Stimulated activated memory B cell treated with anti-CD40 and anti-IgM and Interleukin-4, amounts not matched to agents 10 μg/mL and 1 μg/mL and 100 μg/mL, for 72 hours (primary cell): ENCODE results near the gene VAMP3.
"Not testable (repeated sequence)": the region's sequence is repeated elsewhere in the genome, so short reads cannot be mapped to it uniquely, and the experiment has no call there.

Experiments used
- ATAC-seq: fragments of 150-1000 bp; cut with Tn5 transposase; 2 replicates; pipeline ENCODE4 v1.10.0; 2021
- H3K27ac Mint-ChIP-seq: one replicate; pipeline ENCODE4 v1.8.0; 2022; ENCODE audit warnings: mild to moderate bottlenecking, mixed read lengths
- H3K27me3 Mint-ChIP-seq: one replicate; pipeline ENCODE4 v1.8.0; 2022; ENCODE audit warnings: mixed read lengths
- H3K36me3 Mint-ChIP-seq: one replicate; pipeline ENCODE4 v1.8.0; 2022; ENCODE audit warnings: mixed read lengths
- H3K4me1 Mint-ChIP-seq: one replicate; pipeline ENCODE4 v1.8.0; 2022; ENCODE audit warnings: mixed read lengths
- H3K4me3 Mint-ChIP-seq: one replicate; pipeline ENCODE4 v1.8.0; 2022; ENCODE audit warnings: mild to moderate bottlenecking, moderate library complexity, mixed read lengths
- H3K9me3 Mint-ChIP-seq: one replicate; pipeline ENCODE4 v1.8.0; 2022; ENCODE audit warnings: mixed read lengths

VAMP3 gene

DNA sequence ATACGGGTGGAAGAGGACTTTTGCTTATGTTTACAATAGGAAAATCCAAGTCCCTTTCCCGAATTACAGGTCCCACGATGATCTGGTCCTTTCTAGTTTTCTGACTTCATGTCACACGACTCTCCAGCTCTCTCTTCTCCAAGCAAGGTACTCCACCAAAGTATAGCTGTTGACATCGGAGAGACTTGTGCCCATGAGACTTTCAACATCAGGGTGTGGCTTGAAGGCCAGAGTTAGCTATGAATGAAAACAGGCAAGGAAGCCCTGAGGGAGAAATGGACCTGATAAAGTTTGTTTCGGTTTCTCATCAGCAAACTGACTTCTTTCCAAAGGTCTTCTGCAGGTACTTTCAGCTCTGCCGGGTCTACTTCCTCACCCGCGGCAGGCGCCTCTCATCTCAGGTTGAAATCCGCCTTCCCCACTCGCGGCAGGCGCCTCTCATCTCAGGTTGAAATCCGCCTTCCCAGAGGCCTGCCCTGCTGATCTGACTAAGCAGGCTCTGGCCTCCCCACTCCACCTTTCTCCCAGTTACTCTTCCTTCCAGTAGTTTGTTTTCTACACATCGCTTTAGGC is 10.9 kb downstream of the VAMP3 start:
- peaks cover 19% of the 10 kb centered on the region for H3K36me3 Mint-ChIP-seq
- H3K27me3 Mint-ChIP-seq = no peaks in the 10 kb centered on the region
- H3K4me3 Mint-ChIP-seq = peak overlapping the region; percentile 30
- H3K27ac Mint-ChIP-seq = peak overlapping the region; percentile 48
- no peak for ATAC-seq
- no peaks in the 10 kb centered on the region for H3K9me3 Mint-ChIP-seq
- peaks cover 21% of the 10 kb centered on the region for H3K4me1 Mint-ChIP-seq

- peaks cover 20% of the 10 kb centered on the region for H3K36me3 Mint-ChIP-seq
- no peak overlapping the region for H3K27ac Mint-ChIP-seq
- no peaks in the 10 kb centered on the region for H3K27me3 Mint-ChIP-seq
- ATAC-seq = peak; percentile 17
- peaks cover 21% of the 10 kb centered on the region for H3K4me1 Mint-ChIP-seq
- no peaks in the 10 kb centered on the region for H3K9me3 Mint-ChIP-seq
- peak overlapping the region; percentile 80 for H3K4me3 Mint-ChIP-seq
Measured at GRCh38 chr1:7783178-7783711, 12.1 kb downstream of the VAMP3 start.

DNA sequence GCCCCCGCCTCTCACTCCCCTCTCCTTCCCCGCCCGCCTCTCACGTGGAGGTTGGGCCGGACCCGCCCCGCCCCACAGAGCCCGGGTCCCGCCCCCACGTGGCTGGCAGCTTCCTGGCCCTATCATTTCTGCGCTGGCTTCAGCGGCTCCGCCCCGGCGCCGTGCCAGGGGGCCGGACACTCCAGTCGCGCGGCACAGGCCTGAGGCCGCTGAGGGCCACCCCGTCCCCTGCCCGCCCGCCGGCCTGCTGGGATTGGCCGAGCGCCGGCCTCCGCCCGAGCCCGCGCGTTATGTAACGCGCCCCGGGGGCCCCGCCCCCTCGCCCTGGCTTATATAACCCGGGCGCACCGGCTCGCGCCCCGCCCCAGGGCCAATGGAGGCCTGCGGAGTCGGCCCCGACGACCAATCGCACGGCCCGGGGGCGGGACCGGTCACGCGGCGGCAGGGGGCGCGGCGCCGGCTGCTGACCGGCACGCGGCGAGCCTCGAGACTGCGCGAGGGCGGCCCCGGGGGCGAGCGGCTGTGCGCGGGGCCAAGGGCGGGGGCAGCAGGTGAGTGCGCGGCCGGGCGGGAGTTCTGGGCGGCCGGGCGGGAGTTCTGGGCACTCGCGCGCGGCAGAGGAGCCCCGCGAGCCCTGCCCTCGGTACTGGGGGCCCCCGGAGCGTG is 12.9 kb downstream of the VAMP3 start, which contains the start of gene PER3:
TSS of gene PER3 (plus strand) at position 466 of the 666 bp plus-strand sequence. CDS start 587 bp downstream, outside the sequence.
- H3K9me3 Mint-ChIP-seq = no peaks in the 10 kb centered on the region
- H3K4me1 Mint-ChIP-seq = peaks cover 21% of the 10 kb centered on the region
- H3K27ac Mint-ChIP-seq = no peak within 1 kb of the TSS
- peak within 1 kb of the TSS; percentile 80 for H3K4me3 Mint-ChIP-seq
- ATAC-seq = peak; percentile 97
- H3K36me3 Mint-ChIP-seq = peaks cover 20% of the 10 kb centered on the region
- H3K27me3 Mint-ChIP-seq = no peaks in the 10 kb centered on the region

DNA sequence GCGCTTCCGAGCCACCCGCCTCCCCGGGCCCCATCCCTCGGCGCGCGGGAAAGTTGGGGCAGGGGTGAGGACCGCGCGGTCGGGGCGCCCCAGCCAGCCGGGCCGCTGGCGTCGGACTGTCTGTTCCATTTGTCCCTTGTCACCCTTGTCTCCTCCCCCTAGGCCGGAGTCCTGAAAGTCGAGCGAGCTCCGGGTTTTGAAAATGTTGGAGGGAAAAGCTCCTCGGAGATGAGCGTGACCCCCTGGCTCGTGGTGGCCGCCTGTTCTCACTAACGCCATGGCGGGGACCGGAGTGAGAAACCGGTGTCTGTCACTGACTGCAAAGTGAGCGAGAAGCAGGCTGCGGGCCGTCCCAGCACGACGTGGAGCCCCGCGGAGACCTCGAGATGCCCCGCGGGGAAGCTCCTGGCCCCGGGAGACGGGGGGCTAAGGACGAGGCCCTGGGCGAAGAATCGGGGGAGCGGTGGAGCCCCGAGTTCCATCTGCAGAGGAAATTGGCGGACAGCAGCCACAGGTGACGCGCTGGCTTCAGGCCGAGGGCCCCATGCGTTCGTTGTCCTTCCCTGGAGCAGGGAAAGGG is 13.5 kb downstream of the VAMP3 start:
- Mint-ChIP-seq H3K4me1 (peaks cover 21% of the 10 kb centered on the region), H3K27me3 (no peaks in the 10 kb centered on the region), H3K9me3 (peaks cover 3% of the 10 kb centered on the region), H3K27ac (no peak overlapping the region), H3K4me3 (peak overlapping the region; percentile 38), H3K36me3 (peaks cover 26% of the 10 kb centered on the region)
- peak; percentile 3 for ATAC-seq

DNA sequence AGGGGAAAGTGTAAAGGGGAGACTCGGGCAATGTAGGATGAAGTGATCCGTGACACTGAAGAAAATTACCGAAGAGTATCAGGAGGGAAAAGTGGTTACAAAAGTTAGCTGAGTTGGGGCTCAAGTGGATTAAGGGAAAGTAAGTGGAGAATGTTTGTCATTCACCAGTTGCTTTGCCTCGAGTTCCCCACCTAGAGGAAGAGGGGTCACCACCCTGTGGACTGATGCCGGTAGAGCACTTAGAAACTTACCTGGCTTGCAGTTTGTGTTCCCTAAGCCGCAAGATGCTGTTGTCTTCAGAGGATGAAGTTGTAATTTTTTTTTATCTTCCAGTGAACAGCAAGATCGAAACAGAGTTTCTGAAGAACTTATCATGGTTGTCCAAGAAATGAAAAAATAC is 14.0 kb downstream of the VAMP3 start:
- H3K36me3 Mint-ChIP-seq = peaks cover 31% of the 10 kb centered on the region
- H3K9me3 Mint-ChIP-seq = peaks cover 8% of the 10 kb centered on the region
- no peak for ATAC-seq
- no peak overlapping the region for H3K4me3 Mint-ChIP-seq
- H3K27me3 Mint-ChIP-seq = no peaks in the 10 kb centered on the region
- no peak overlapping the region for H3K27ac Mint-ChIP-seq
- H3K4me1 Mint-ChIP-seq = peaks cover 21% of the 10 kb centered on the region

DNA sequence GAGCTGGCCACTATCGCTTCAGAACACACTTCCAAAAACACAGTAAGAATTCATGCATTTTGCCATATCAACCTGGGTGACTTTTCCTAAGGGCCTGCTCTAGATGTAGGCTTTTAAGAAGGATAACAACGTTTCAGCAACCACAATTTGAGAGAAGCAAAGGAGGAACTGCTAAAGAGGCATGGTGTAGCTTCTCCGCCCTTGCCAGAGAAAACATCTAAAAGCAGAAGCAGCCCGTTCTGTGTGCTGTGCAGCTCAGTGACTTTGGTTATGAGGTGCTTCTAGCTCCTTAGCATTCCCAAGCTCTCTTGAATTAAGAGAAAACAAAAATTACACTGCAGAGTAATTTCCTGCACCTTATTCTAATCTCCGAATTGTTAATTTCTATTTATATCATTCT is 15.7 kb downstream of the VAMP3 start:
- Mint-ChIP-seq H3K27me3 (no peaks in the 10 kb centered on the region), H3K4me1 (peaks cover 14% of the 10 kb centered on the region), H3K27ac (no peak overlapping the region)

DNA sequence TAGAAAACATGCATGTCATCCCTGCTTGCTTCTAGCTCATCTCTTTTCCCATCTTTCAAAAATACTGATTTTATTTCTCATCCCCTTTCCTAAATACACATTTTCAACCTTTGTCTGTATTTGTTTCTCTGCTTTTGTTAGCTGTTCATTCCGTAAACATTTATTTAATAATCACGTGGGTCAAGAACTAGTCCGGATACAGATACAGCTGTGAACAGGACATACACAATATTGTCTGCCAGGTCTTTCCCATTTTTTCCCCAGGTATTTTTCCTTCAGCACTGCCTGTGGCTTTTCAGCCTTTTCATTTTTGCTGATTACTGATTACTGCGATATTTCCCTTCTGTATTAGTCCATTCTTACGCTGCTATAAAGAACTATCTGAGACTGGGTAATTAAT is 18.7 kb downstream of the VAMP3 start:
- peaks cover 47% of the 10 kb centered on the region for H3K36me3 Mint-ChIP-seq

More for the DNA sequence above, 15.7 kb downstream of the VAMP3 start:
- no peak overlapping the region for H3K4me3 Mint-ChIP-seq
- peaks cover 38% of the 10 kb centered on the region for H3K36me3 Mint-ChIP-seq
- H3K9me3 Mint-ChIP-seq = peaks cover 17% of the 10 kb centered on the region
- ATAC-seq = no peak

DNA sequence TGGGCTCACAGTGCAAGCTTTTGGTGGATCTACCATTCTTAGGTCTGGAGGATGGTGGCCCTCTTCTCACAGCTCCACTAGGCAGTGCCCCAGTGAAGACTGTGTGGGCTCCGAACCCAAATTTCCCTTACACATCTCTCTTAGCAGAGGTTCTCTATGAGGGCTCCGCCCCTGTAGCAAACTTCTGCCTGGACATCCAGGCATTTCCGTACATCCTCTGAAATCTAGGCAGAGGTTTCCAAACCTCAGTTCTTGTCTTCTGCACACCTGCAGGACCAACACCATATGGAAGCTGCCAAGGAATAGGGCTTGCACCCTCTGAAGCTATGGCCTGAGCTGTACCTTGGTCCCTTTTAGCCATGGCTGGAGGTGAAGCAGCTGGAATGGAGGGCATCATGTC is 19.9 kb downstream of the VAMP3 start:
- H3K4me1 Mint-ChIP-seq = not testable (repeated sequence)

More for the DNA sequence above, 18.7 kb downstream of the VAMP3 start:
- ATAC-seq = no peak
- Mint-ChIP-seq H3K4me3 (no peak overlapping the region), H3K4me1 (no peaks in the 10 kb centered on the region), H3K27me3 (no peaks in the 10 kb centered on the region), H3K9me3 (peaks cover 22% of the 10 kb centered on the region), H3K27ac (no peak overlapping the region)

DNA sequence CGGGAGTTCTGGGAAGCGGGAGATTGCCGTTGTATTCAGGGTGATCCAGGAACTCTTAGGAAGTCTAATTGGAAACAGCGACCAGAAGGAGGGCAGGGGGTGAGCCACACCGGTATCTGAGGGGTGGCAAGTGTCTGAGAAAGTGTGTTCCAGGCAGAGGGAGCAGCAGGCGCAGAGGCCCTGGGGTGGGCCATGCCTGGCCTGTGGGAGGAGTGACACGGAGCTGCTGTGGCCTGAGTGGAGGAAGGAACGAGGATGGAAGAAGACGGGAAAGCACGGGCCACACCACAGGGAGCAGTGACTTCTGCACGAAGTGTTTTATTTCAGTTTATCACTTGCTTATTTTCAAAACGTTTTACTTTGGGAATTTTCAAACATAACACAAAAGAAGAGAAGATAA is 24.3 kb downstream of the VAMP3 start:
- Mint-ChIP-seq H3K27ac (no peak overlapping the region), H3K36me3 (peaks cover 27% of the 10 kb centered on the region)

More for the DNA sequence above, 19.9 kb downstream of the VAMP3 start:
- Mint-ChIP-seq H3K36me3 (peaks cover 47% of the 10 kb centered on the region), H3K9me3 (peaks cover 22% of the 10 kb centered on the region)
- H3K27me3 Mint-ChIP-seq, H3K4me3 Mint-ChIP-seq, ATAC-seq, H3K27ac Mint-ChIP-seq: not testable (repeated sequence)

DNA sequence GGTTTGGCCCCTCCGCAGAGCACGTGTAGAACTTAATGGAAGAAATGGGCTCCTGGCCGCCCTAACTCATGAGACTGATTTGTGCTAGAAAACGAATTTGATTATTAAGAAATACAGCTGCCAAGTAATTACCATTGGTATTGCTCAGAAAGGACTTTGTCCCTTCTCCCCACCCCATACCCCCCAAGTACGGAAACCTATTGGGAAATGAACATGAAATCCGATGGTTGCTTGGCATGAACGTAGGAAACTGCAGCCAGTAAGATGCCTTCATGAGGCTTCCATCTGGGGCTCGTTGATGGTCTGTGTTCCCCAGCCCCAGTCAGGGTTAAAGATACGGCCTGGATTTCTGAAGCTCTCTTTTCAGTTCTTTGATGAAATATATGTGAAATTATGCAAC is 34.4 kb downstream of the VAMP3 start:
- no peaks in the 10 kb centered on the region for H3K27me3 Mint-ChIP-seq

More for the DNA sequence above, 24.3 kb downstream of the VAMP3 start:
- H3K27me3 Mint-ChIP-seq = no peaks in the 10 kb centered on the region
- H3K4me1 Mint-ChIP-seq = no peaks in the 10 kb centered on the region
- ATAC-seq = no peak
- peaks cover 10% of the 10 kb centered on the region for H3K9me3 Mint-ChIP-seq
- no peak overlapping the region for H3K4me3 Mint-ChIP-seq

GRCh38 chr1:7808253-7808844 is 37.3 kb downstream of the VAMP3 start:
- Mint-ChIP-seq H3K36me3 (peaks cover 31% of the 10 kb centered on the region), H3K27me3 (no peaks in the 10 kb centered on the region), H3K4me3 (no peak overlapping the region), H3K4me1 (no peaks in the 10 kb centered on the region), H3K27ac (no peak overlapping the region), H3K9me3 (peaks cover 5% of the 10 kb centered on the region)
- no peak for ATAC-seq

More for the DNA sequence above, 34.4 kb downstream of the VAMP3 start:
- Mint-ChIP-seq H3K4me3 (no peak overlapping the region), H3K27ac (no peak overlapping the region), H3K36me3 (peaks cover 17% of the 10 kb centered on the region), H3K9me3 (no peaks in the 10 kb centered on the region), H3K4me1 (no peaks in the 10 kb centered on the region)
- no peak for ATAC-seq

DNA sequence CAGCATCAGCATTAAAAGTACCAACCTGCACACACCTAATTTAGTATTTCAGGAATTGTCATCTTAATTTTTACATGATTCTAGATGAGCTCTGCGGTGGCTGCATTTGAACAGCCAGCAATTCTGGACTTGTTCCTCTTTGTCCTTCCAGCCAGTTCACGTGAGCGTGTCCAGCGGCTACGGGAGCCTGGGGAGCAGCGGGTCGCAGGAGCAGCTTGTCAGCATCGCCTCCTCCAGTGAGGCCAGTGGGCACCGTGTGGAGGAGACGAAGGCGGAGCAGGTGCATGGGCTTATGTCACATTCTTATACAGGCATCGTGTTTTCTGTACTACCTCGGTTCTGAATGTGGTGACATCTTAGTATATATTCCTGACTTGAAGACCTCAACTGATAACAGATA is 38.6 kb downstream of the VAMP3 start:
- no peaks in the 10 kb centered on the region for H3K27me3 Mint-ChIP-seq
- no peak overlapping the region for H3K27ac Mint-ChIP-seq
- H3K36me3 Mint-ChIP-seq = peaks cover 37% of the 10 kb centered on the region
- no peak overlapping the region for H3K4me3 Mint-ChIP-seq
- ATAC-seq = no peak
- H3K4me1 Mint-ChIP-seq = no peaks in the 10 kb centered on the region
- peaks cover 15% of the 10 kb centered on the region for H3K9me3 Mint-ChIP-seq

DNA sequence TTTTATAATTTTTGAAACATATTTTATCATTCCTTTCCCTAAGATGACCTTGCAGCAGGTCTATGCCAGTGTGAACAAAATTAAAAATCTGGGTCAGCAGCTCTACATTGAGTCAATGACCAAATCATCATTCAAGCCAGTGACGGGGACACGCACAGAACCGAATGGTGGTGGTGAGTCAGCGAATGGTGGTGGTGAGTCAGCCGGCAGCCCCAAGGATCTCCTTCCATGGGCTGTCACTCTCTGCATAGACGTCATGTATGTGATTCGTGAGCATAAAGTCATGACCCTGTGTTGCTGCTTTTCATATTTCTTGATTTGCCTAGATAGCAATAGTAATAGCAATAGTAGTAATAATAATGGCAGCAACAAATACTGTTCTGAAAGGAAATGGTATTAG is 39.3 kb downstream of the VAMP3 start:
- Mint-ChIP-seq H3K27me3 (no peaks in the 10 kb centered on the region), H3K36me3 (peaks cover 30% of the 10 kb centered on the region), H3K9me3 (peaks cover 15% of the 10 kb centered on the region), H3K27ac (no peak overlapping the region), H3K4me3 (no peak overlapping the region), H3K4me1 (no peaks in the 10 kb centered on the region)
- ATAC-seq = no peak

DNA sequence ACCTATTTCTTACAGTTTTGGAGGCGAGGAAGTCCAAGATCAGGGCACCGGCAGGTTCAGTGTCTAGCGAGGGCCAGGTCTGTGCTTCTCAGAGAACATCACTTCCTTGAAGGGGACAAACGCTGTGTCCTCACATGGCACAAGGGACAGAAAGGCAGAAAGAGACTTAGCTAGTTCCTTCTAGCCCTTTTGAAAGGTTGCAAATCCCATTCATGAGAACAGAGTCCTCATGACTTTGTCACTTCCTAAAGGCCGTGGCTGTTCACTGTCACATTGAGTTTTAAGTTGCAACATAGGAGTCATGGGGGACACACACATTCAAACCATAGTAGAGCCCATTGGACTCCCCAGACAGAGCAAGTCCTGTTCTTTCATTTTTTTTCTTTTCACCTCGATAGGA is 40.4 kb downstream of the VAMP3 start:
- peaks cover 30% of the 10 kb centered on the region for H3K36me3 Mint-ChIP-seq
- H3K27ac Mint-ChIP-seq = no peak overlapping the region
- H3K9me3 Mint-ChIP-seq = peaks cover 15% of the 10 kb centered on the region
- no peaks in the 10 kb centered on the region for H3K27me3 Mint-ChIP-seq
- H3K4me1 Mint-ChIP-seq = no peaks in the 10 kb centered on the region
- no peak overlapping the region for H3K4me3 Mint-ChIP-seq
- ATAC-seq = no peak

DNA sequence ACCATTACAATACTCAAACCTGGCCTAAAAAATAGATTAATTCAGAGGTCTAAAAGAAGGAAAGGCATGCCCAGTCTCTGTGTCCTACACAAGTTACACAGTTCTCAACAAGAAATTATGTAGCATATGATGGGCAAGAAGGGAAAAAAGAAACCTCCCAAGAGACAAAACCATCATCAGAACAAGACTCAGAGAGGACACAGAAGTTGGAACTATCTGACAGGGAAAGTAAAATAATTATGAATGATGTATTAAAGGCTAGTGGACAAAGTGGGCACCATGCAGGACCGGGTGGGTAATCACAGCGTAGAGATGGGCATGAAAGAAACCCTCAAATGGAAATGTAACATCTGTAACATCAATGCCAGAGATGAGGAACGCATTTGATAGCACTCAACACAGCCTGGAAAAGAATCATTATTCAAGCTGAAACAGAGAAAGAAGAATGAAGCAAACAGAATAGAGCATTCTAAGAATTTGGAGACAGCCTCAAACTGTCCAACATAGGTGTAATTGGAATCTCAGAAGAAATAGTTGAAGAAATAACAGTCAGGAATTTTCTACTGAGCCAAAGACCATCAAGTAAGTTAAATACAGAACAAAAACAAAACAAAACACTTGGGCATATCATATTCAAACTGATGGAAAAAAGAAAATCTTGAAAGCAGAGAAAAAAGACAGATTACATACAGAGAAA is 42.7 kb downstream of the VAMP3 start:
- H3K27ac Mint-ChIP-seq = no peak overlapping the region
- peaks cover 15% of the 10 kb centered on the region for H3K9me3 Mint-ChIP-seq
- H3K27me3 Mint-ChIP-seq = no peaks in the 10 kb centered on the region
- ATAC-seq = no peak
- H3K4me1 Mint-ChIP-seq = no peaks in the 10 kb centered on the region
- no peak overlapping the region for H3K4me3 Mint-ChIP-seq
- peaks cover 30% of the 10 kb centered on the region for H3K36me3 Mint-ChIP-seq
